ENCODE measurements around the gene GLRA3.

- no peak for TF ChIP-seq TAF1 (IDR thresholded peaks at IDR 0.05; ENCODE audit: borderline replicate concordance, insufficient read depth, low read length)
- TF ChIP-seq POLR2AphosphoS5 (IDR thresholded peaks at IDR 0.05; ENCODE audit: low read depth, low read length) = no peak
- no peak for TF ChIP-seq SIN3A (IDR thresholded peaks at IDR 0.05; ENCODE audit: borderline replicate concordance, insufficient read depth, low read length)
These were observed 154.7 kb downstream of the GLRA3 start for GRCh38 chr4:174674305-174674840.

Data from PFSK-1 (cell line).